ENCODE measurements around the gene CAMK2B.
A peak's percentile ranks its signal among the peaks of the same experiment; 100 is the strongest.

Gene CAMK2B

DNA sequence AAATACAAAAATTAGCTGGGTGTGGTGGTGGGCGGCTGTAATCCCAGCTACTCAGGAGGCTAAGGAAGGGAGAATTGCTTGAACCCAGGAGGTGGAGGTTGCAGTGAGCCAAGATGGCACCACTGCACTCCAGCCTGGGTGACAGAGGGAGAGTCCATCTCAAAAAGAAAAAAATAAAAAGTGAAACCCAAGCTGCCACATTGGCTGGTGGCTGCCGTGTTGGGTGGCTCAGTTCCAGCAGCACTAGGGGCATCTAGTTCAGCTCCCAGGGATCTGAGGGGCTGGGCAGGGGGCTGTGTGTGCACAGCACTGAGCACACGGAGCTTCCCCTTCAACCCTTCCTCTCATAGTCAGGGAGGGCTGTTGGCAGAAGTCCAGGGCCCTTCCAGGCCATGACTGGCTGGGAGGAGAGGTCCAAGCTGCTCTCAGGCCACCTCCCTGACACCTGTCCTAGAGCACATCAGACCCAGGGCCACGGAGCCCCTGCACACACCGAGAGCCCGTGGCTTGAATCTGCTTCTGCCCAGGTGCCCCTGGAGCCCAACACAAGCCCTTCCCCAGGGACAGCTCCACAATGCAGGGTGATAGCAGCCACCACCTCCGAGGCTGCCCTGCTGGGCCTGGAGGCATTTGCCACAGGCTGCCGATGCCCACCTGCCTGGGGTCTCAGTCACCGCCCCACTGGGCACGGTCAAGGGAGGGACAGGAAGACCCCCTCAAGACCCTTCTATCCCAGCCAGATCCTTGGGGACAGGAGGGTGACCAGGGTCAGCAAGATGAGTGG, 77.3 kb downstream of the CAMK2B start:
- DNase-seq = no peak

DNA sequence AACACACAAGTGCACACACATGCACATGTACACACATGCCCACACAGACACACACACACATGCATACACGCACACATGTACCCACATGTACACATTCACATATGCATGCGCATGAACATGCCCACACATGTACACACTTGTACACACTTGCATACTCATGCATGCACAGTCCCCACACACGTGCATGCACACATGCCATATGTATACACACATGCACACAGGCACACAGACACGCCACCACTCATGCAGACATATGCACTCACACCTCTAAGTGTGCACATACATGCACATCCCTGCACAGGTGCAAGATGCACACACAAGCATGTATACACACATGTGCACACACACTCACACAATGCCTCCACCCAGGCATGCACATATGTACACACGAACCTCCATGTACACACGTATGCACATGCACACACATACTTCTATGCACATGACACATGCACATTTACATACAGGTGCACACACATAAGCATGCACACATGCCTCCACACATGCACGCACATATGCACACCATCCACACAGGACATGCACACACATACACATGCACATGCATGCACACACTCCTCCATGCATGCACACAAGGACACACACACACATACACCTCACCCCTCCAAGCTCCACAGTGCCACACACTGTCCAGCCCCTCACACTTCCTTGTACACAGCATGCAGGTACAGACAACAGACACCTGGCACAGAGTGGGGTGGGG, 78.8 kb downstream of the CAMK2B start:
- DNase-seq = no peak

DNA sequence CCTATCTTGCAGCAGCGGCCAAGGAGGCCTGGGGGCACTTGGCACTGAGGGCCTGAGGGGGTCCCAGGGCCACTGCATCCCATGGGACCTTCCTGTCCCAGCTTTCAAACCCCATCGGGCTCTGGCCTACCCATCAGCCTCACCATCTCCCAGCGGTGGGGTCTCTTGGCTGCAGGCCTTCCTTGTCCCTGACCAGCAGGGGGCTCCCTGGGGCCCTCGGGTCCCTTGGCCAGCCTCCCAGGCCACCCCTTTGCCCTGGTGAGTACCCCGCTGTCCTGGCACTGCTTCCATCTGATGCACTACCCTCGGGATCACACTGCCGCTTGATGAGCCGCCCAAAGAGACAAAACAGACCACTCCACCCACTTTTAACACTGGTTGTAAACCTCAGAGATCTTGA, 81.1 kb downstream of the CAMK2B start:
- DNase-seq = peak in 2 of 3 experiments; percentile 30 to 42

DNA sequence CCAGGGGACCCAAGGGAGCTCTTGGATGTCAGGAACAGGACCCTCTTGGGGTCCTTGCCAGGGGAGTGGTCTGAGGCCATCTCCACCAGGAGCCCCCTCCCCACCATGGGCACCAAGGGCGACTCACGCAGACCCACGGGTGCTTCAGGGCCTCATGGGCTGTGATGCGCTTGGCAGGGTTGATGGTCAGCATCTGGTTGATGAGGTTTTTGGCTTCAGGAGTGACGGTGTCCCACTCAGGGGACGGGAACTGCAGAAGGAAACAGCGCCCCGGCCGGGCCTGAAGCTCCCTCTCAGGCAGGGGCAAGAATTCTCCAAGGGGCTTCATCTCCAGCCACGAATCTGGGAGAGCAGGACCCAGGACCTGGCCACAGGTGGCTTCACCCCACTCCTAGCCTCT, 83.3 kb downstream of the CAMK2B start:
- DNase-seq = no peak

DNA sequence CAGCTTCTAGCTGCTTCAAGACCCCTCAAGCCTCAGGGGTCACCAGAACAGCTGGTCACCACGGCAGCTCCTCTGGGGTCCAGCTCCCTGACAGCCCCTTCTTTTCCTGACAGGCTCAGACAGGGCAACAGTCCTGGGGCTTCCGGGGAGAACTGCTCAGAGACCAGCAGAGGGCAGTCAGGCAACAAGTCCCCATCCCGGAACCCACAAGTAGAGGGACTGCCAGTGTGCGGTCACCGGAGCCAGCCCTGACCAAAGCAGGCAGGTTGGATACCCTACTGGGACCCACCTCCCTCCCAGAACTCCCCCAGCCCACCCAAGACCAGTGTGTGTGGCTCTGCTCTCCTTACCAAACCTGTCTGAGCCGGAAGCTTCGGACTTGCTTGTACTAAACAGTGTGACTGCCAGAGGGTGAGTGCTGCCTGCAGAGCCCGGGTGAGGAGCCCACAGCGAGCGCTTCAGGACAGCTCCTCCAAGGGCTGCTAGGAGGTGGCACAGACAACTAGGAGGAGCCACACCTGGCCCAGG, 84.3 kb downstream of the CAMK2B start:
- peak; percentile 30 to 85 (median 48) for DNase-seq

DNA sequence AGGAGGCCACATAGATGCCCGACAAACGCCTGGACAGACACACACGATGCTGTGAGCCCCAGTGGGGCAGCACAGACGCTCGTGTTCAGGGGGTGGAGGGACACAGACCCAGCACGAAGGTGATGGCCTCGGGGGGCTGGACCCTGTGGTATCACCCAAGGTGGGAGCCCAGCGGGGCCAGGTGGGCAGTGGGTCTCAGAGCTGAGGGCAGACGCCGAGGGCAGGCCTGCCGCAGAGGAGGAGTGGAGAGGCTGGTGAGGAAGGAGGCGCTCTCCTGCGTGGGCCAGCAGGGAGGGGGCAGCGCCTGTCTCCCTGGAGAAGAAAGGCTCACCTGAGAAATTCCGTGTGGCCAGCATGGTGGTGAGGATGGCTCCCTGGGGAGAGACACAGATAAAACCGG, 85.0 kb downstream of the CAMK2B start:
- no peak for DNase-seq

DNA sequence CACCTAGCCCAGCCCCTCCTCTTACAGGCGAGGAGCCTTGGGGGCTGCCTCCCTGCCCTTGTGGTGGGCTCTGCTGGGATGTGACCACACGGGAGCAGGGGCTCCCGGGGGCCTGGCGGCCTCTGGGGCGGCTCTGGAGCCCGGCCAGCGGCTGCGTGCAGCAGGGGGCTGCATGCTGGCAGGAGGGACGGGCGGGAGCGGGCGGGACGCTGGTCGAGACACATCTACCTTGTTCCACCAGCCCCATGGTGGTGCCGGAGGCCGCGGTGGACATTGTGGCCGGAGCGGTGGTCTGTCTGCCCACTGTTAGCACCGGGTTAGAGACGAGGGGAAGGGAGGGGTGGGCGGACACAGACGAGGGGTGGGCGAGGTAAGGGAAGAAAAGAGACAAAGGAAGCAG, 86.0 kb downstream of the CAMK2B start:
- DNase-seq = no peak

DNA sequence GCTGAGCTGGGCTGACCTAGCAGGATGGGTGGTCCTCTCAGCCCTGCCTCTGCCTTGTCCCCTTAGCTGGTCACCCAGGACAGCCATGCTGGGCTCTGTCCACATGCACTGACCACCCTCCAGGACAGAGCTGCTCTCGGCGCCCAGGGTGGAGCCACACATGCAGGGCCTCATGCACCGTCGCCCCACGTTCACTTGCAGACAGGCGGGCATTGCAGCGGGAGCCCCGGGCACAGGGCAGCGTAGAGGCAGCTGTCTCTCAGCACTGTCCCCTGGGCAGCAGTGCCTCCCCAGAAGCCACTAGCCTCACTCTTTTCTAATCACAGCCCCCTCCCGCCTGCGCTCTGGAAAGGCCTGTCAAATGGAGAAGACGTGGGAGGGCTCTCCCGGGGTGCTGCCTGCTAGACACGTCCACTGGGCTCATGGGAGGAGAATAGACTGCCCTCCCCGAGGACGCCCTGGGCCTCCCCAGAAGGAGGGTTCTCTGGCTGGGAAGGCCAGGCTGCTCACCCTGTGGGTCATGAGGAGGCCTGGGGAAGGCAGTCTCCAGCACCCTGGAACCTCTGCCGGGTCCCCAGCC, 87.2 kb downstream of the CAMK2B start:
- DNase-seq = no peak

DNA sequence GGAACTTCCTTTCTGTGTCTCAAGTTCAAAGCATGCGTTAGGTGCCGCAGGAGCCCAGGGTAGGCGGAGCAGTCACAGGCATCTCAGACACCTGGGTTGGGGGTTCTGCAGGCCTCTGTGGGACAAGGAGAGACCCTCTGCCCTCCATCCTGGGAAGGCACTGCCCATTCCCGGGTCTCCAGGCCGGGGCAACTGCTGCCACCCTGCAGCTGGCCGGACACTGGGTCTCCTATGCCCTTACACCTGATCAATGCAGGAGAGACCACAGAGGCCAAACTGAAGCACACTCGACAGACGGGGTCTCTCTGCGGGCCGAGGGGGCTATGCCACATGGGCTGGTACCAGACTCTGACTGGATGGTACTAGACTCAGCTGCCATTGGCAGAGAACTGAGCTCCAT, 87.7 kb downstream of the CAMK2B start:
- no peak for DNase-seq

DNA sequence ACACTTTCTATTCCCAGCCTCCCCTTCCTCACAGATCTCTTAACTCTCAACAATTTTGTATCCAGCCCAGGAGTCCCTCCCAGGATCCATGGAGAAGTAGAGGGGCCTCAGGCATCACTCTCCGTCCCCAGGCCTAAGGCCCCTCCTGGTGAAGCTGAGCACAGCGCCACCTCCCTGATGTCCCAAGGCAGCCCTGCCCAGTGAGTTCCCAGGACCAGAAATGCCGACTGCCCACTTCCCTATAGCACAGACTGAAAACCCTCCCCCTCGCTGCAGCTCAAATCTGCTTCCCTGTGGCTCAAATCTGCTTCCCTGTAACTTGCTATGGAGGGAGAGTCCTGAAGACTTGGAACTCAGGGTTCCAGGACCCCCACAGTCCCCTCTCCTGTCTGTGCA, 89.1 kb downstream of the CAMK2B start:
- no peak for DNase-seq

DNA sequence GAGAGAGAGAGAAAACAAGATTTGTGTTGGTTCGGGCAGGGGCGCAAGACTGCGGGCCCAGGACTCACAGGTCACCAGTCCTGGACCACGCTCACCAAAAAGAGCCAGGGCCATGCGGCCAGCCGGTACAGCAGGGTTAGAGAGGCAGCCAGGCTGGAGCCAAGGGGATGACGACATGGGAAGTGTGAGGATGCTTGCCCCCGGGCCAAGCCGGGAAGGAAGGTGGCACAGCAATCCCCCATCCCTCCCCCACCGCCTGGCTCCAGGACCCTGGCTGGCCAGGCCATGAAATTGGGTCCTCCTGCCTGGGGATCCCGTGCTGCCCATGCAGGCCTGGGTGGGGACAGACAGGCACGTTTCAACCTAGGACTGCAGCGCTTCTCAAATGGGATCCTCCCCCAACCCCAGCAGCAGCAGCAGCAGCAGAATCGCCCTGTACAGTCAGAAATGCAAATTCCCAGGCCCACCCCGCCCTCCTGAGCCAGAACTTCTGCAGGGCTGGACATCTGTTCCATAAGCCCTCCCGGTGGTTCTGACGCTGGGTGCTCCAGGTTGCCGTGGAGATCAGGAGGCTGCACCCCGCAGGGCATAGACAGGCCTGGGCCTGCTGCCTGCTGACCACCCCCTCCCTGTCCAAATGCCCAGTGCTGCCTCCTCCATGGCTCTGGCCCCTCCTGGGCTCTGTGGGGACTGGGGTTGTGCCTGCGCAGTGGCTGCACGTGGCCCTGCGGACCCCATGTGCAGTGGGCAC, 89.6 kb downstream of the CAMK2B start:
- DNase-seq = peak in 2 of 3 experiments; percentile 85 to 94

DNA sequence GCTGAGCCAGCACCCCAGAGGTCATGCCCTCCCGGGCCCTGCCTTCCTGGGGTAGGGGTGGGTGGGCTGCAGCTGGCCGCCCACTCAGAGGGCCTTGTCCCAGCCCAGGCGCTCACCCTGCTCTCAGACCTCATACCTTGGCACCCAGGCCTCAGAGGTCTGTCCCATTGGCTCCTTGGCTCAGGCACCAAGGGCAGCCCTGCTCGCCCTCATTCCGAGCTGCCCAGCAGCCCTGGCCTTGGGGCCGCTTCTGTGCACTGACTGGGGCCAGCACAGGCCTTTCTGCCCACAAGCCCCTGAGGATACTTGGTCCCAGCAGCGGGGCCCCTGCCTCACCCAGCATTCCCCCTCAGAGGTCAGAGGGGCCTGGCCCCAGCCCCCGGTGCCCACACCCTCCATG, 90.3 kb downstream of the CAMK2B start:
- DNase-seq = no peak

DNA sequence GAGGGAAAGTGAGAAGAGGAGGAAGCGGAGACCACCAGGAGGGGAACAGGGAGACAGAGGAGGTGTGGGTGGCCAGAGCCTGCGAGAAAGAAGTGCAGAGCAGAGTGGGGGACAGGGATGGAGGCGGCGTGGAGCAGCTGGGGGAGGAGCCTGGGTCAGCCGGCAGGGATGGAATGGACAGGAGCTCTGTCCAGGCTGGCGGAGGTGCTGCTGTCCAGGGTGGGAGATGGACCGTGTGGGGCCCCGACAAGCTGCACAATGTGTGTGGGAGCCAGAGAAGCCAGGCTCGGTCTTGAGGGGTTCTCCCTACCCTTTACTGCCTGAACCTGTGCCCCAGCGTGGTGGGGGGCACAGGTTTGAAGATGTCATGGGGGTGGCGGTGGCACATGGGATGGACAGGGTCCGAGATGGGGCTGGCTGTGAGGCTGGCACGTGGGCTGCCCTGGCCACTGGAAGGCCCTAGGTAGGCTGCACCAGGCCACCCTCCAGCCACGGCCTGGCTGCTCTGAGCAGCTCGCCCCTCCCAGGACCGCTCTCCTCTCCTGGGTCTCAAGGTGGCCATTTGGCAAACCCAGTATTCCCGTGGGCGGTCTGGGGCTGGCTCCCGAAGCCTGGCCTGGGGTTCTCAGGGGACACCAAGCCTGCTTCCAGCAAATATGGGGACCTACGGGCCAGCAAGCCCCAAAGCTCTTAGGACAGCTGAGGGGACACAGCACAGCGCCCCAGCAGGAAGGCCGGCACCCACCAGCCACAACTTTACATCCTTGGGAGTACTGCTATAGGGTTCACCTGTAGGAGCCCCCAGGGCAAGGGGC, 92.3 kb downstream of the CAMK2B start:
- no peak for DNase-seq

DNA sequence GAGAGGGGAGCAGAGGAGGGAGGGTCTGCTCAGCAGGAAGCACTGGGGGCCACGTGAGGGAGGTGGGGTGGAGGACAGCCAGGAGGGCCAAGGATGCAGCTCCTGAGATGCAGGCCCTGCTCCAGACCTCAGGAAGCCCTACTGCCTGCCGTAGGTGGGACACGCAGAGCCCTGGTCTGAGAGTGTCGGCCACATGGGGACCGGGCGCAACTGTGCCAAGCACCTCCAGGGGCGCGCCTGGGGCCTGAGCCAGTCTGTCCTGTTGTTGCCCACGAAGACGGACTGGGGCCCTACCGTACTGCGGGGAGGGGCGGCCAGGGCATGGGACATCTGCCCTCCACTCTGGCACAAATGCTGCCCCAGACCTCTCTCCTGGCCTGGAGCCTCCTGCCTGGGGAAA, 93.0 kb downstream of the CAMK2B start:
- DNase-seq = no peak

DNA sequence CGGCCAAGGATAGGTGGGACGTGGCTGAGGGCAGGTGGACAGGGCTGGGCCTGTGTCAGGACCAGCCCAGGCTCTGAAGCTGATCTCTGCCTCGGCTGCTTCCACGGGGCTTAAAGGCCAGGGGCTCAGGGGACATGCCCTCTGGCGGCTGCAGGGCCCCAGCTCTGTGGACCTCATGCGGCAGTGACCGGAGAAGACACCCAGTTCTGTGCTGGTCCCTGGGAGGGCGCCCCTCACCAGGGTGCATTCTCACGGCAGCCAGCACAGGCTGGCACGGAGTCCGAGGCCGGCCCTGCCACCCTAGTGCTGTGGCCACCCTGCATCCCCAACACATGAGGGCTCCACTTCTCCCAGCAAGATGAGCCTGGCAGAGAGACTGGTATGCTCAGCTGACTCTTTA, 94.3 kb downstream of the CAMK2B start:
- DNase-seq = no peak

DNA sequence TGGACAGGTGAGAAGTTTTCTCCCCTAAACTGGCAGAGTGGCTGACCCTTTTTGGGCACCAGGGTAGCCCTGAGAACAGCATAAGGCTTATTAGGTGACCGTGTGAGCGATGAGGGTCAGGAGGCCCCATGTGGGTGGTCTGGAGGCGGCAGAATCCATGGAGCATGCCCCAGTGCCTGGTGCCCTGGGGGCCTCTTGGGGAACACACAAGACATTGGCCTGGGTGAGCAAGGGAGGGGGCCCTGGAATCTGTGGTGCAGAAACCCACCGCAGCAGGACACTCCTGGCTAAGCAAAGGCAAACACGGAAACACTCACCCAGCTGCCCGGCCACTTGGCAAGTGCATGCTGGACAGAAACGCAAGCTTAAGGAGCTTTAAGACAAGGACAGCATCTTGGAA, 95.1 kb downstream of the CAMK2B start:
- no peak for DNase-seq

DNA sequence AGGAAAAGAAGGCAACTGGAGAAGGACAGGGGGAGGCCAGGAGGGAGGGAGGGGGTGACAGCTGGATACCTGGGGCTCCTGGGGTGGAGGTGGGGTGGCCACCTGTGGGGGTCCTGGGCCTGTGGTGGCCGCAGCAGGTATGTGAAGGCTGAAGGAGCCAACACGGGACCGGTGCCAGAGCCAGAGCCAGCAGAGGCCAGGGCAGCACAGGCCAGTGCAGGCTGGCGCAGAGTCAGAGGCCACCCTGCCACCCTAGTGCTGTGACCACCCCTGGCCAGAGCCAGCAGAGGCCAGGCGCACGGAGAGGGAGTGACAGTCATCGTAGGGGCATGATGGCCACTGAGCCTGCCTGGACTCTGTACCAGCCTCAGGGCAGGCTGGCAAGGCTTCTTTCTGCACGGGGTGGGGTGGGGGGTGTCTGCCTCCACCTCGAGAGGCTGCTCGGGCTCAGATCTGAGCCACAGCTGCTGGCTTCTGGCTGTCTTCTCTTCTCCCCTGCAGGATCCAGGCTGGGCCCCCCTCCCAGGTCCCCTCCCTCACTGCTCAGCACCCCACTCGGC, 95.8 kb downstream of the CAMK2B start:
- DNase-seq = no peak

DNA sequence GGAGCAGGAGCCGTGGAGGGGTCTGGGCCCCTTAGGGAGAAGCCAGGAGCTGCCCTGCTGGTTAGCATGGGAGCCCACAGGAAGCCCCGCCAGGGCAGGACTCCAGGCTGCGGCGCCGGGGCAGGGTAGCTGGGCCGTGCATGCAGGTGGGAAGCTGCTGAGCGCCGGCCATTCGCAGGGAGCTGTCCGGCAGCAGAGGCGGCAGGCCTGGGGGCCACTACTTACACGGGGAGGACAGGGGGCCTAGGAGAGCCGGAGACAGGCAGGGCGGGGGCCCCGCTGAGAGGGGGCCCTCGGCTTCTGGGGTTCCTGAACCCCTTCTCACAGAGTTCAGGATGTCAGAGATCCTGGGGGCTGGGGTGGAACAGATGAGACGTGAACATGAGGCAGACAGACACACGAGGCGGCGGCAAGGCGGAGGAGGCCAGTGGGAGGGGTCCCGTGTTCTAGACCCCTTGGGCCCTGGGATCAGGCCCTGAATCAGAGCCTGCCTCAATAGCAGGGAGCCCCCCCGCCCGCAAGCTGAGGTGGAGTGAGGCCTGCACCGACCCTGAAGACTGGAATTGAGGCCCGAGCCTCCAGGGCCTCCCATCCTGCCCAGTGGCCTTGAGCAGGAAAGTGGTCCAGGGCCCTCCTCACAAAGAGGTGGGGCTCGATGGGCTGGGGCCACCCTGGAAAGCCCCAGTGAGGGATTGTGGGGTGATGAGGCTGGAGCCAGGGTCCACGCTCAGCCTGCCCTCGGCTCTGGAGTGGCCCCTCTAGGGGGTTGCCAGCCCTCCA, 96.6 kb downstream of the CAMK2B start:
- DNase-seq = no peak

DNA sequence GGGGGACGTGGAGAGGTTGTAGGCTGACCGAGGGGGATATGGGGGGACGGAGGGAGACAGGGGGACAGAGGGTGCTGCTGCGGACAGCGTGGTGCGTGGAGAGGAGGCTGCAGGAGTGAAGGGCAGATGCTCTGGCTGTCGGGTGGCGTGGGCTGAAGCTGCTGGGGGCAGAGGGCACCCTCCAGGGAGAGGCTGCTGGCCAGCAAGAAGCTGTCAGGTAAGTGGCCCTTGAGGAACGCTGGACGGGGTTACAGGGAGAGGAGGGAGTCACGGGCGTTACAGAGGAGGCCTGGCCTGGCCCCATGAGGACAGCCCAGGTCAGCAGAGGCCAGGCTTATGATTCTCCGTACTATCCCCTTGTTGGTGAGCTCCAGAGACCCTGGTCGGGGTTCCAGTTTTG, 97.5 kb downstream of the CAMK2B start:
- DNase-seq = no peak

DNA sequence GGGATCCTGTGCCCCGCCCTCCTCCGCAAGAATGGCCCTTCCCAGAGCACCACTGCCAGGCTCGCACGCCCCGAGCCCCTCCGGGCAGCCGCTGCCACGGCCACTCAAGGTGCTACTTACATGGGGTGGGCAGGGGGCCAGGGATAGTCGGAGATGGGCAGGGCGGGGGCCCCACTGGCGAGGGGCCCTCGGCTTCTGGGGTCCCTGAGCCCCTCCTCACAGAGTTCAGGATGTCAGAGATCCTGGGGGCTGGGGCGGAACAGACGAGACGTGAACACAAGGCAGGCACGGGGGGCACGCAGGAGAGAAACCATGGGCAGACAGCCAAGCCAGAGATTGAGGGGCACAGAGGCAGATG, 99.0 kb downstream of the CAMK2B start:
- DNase-seq = no peak

Data from NCI-H1417 (cell line).